K562 (cell line): ENCODE measurements around the gene CHN2. TPM values are rescaled to one million over a fixed set of nuclear protein-coding genes. Genes with fewer than 3 reads are reported as not detected.

Experiments
- ATAC-seq: fragments of 200-7000 bp; cut with Tn5 transposase; 3 replicates; pipeline ENCODE4 v1.9.1; 2020; ENCODE audit warnings: moderate library complexity
- BruUV-seq: library from RNA; stranded (reverse); fragments of 400-500 nt; replicated peaks from 2 replicates; lab custom pipeline; 2021; lab: Mats Ljungman, UMichigan
- CTCF ChIA-PET: fragments of 300-600 bp; formaldehyde crosslinking; extraction: SDS; loops from one replicate; lab custom pipeline; 2021; ENCODE audit warnings: low intra/inter-chr PET ratio; lab: Yijun Ruan, JAX
- POLR2A ChIA-PET: fragments of 300-600, 350-650 bp; sonication (Branson Sonifier 250); formaldehyde crosslinking; extraction: SDS; loops from one replicate; lab custom pipeline; 2021; ENCODE audit warnings: antibody characterized with exemption, inconsistent platforms; lab: Yijun Ruan, JAX
- DNase-seq, 4 experiments: peaks; one replicate each; pipeline versions ENCODE4 v3.0.0 to v3.0.0-alpha.2; 2011 to 2018; ENCODE audit warnings: low spot score in 3 of 4, mixed read lengths in 3 of 4; ENCODE audit errors: extremely low read depth in 1 of 4
- FAIRE-seq: peaks from 2 replicates; lab custom pipeline; 2011; peaks lifted over from hg19 to GRCh38; lab: Jason Lieb, UNC
- H2AFZ ChIP-seq: 2 replicates; pipeline ENCODE4 v1.6.0; 2011; ENCODE audit warnings: low read depth, low read length, control low read depth, inconsistent platforms
- H3K27ac ChIP-seq: fragments of 200-600 bp; 3 replicates; pipeline ENCODE4 v1.8.0; 2011; ENCODE audit warnings: low read depth, mild to moderate bottlenecking, control low read depth, inconsistent platforms, low read length, moderate library complexity, mixed read lengths; ENCODE audit errors: extremely low read depth
- H3K27me3 ChIP-seq, 2 experiments: fragments of 300-600 bp in 1 of 2; 2 replicates in 1 of 2; 3 replicates in 1 of 2; pipeline versions ENCODE4 v1.6.0 to v1.8.0; 2011; ENCODE audit warnings: inconsistent platforms in 2 of 2, low read length in 2 of 2, mild to moderate bottlenecking in 1 of 2, mixed read lengths in 1 of 2, moderate library complexity in 1 of 2; ENCODE audit not compliant: control insufficient read depth in 2 of 2, insufficient read depth in 2 of 2
- H3K36me3 ChIP-seq: fragments of 300-600 bp; 3 replicates; pipeline ENCODE4 v1.8.0; 2011; ENCODE audit warnings: mild to moderate bottlenecking, low read length, inconsistent platforms; ENCODE audit not compliant: control insufficient read depth, insufficient read depth
- H3K4me1 ChIP-seq, 2 experiments: fragments of 200-600 bp in 1 of 2; replicated peaks in 1 of 2; 2 replicates in 1 of 2; 3 replicates in 1 of 2; pipeline versions ENCODE4 v1.5.1 to v1.8.0; 2011; ENCODE audit warnings: inconsistent platforms in 2 of 2, low read length in 2 of 2, mild to moderate bottlenecking in 1 of 2, mixed read lengths in 1 of 2, moderate library complexity in 1 of 2; ENCODE audit not compliant: control insufficient read depth in 2 of 2, insufficient read depth in 2 of 2
- H3K4me2 ChIP-seq: 2 replicates; pipeline ENCODE4 v1.6.1; 2011; ENCODE audit warnings: low read length, control low read depth, inconsistent platforms, mixed read lengths; ENCODE audit not compliant: insufficient read depth
- H3K4me3 ChIP-seq: fragments of 200-600 bp; sonication (generic), shearing (Covaris generic); 2 replicates; pipeline ENCODE4 v1.5.1; 2016; ENCODE audit warnings: control low read depth, inconsistent platforms
- H3K79me2 ChIP-seq: fragments of 200-600 bp; 3 replicates; pipeline ENCODE4 v1.8.0; 2011; ENCODE audit warnings: low read length, inconsistent platforms; ENCODE audit not compliant: control insufficient read depth, insufficient read depth
- H3K9ac ChIP-seq, 2 experiments: 2 replicates each; pipeline versions ENCODE4 v1.6.0 to v1.6.1; 2011; ENCODE audit warnings: low read depth in 2 of 2, low read length in 2 of 2, control low read depth in 1 of 2, inconsistent platforms in 1 of 2, mild to moderate bottlenecking in 1 of 2, mixed read lengths in 1 of 2; ENCODE audit not compliant: insufficient read depth in 1 of 2
- H3K9me1 ChIP-seq: one replicate; pipeline ENCODE4 v1.6.0; 2011; ENCODE audit warnings: inconsistent platforms, mild to moderate bottlenecking, low read length, moderate library complexity; ENCODE audit not compliant: control insufficient read depth, insufficient read depth
- H3K9me3 ChIP-seq: replicated peaks from 2 replicates; pipeline ENCODE4 v1.5.1; 2011; ENCODE audit warnings: low read depth, low read length, inconsistent platforms; ENCODE audit not compliant: control insufficient read depth, insufficient read depth
- H4K20me1 ChIP-seq: replicated peaks from 2 replicates; pipeline ENCODE4 v1.6.1; 2011; ENCODE audit warnings: low read length, inconsistent platforms, mixed read lengths; ENCODE audit not compliant: control insufficient read depth, insufficient read depth
- BRF1 ChIP-seq: IDR thresholded peaks from 3 replicates; pipeline ENCODE4 v1.6.1; 2011; ENCODE audit warnings: borderline replicate concordance, mild to moderate bottlenecking; ENCODE audit not compliant: insufficient read length; ENCODE audit errors: extremely low read depth
- CEBPG ChIP-seq, 3 experiments: fragments of 200-800 bp in 1 of 3; sonication (Bioruptor generic) in 1 of 3; sonication (generic) in 1 of 3; formaldehyde crosslinking in 1 of 3; IDR thresholded peaks in 2 of 3; conservative IDR thresholded peaks in 1 of 3; 2 replicates each; pipeline versions ENCODE4 v1.6.1 to v1.8.0; 2016 to 2022; ENCODE audit warnings: missing compliant biosample characterization in 2 of 3, missing genetic modification characterization in 2 of 3, mild to moderate bottlenecking in 1 of 3, missing genetic modification reagents in 1 of 3
- GABPA ChIP-seq: fragments of 200-800 bp; sonication (Bioruptor generic); conservative IDR thresholded peaks from 2 replicates; pipeline ENCODE4 v1.6.1; 2016; ENCODE audit warnings: low read depth, missing genetic modification characterization, missing compliant biosample characterization
- GTF2A2 ChIP-seq: IDR thresholded peaks from 2 replicates; pipeline ENCODE4 v1.6.1; 2016; ENCODE audit warnings: mild to moderate bottlenecking, missing genetic modification characterization, missing compliant biosample characterization
- HMGXB4 ChIP-seq: sonication (generic); formaldehyde crosslinking; IDR thresholded peaks from 2 replicates; pipeline ENCODE4 v1.8.1; 2023; ENCODE audit warnings: mild to moderate bottlenecking, missing genetic modification reagents
- ILK ChIP-seq: fragments of 450-650 bp; IDR thresholded peaks from 2 replicates; pipeline ENCODE4 v1.6.1; 2016; ENCODE audit warnings: missing genetic modification characterization, low read depth, mild to moderate bottlenecking, missing compliant biosample characterization, moderate library complexity, borderline replicate concordance
- POLR2G ChIP-seq: fragments of 200-400 bp; formaldehyde crosslinking; IDR thresholded peaks from 2 replicates; pipeline ENCODE4 v1.6.1; 2017; ENCODE audit warnings: low read depth, mild to moderate bottlenecking, antibody characterized with exemption, low read length, moderate library complexity
- SPI1 ChIP-seq: IDR thresholded peaks from 2 replicates; pipeline ENCODE4 v1.6.1; 2011; ENCODE audit warnings: low read depth, low read length, control low read depth, borderline replicate concordance
- TAF1 ChIP-seq: IDR thresholded peaks from 2 replicates; pipeline ENCODE4 v1.6.1; 2011; ENCODE audit warnings: mild to moderate bottlenecking, low read length, moderate library complexity; ENCODE audit not compliant: insufficient read depth, control insufficient read depth, severe bottlenecking; ENCODE audit errors: extremely low read depth
- U2AF2 ChIP-seq: fragments of 200-400 bp; formaldehyde crosslinking; optimal IDR thresholded peaks from 2 replicates; pipeline ENCODE3; 2017; ENCODE audit warnings: low read depth, mild to moderate bottlenecking, low read length
- XRCC3 ChIP-seq: fragments of 450-650 bp; IDR thresholded peaks from 2 replicates; pipeline ENCODE4 v1.6.1; 2017; ENCODE audit warnings: mild to moderate bottlenecking, moderate library complexity
- ZNF696 ChIP-seq: fragments of 250-450 bp; sonication (Bioruptor Pico); conservative IDR thresholded peaks from 2 replicates; pipeline ENCODE4 v1.4.0; 2020; ENCODE audit warnings: mild to moderate bottlenecking, moderate library complexity
- WGBS: fragments of 100-300 bp; shearing (Covaris generic); methylation state at CpG from one replicate; pipeline ENCODE4 v1.1.6; 2016; ENCODE audit warnings: low coverage, mixed read lengths; ENCODE audit not compliant: insufficient coverage; ENCODE audit errors: missing lambda C conversion rate; 5-methylcytosine and 5-hydroxymethylcytosine counted together
- in situ Hi-C: fragments of 300-500 bp; cut with MboI; formaldehyde crosslinking; loops from 4 replicates; pipeline ENCODE4 v1.15.0; 2018; ENCODE audit warnings: inconsistent platforms, mixed read lengths
- intact Hi-C: fragments of 100-400 bp; cut with micrococcal nuclease; formaldehyde crosslinking; loops from 2 replicates; pipeline ENCODE4 v1.14.2; 2022
- polyA plus RNA-seq, 8 experiments: library from polyadenylated mRNA; depleted of rRNA in 4 of 8; stranded (reverse) in 5 of 8; unstranded in 3 of 8; fragments of >200 nt; fragmentation: Nextera tagmentation in 2 of 8; fragmentation: Illumina TruSeq in 1 of 8; extraction: Ambion mirVana in 2 of 8; extraction: Trizol in 1 of 8; gene quantifications; 2 replicates each; pipeline versions ENCODE4 v1.2.1 to v1.2.3, GENCODE V29; 2011 to 2014; ENCODE audit warnings: inconsistent platforms in 1 of 8, missing spikeins in 1 of 8
- total RNA-seq, 7 experiments: library from RNA; depleted of rRNA in 6 of 7; stranded (reverse); fragments of >200 nt in 6 of 7; fragmentation: Illumina TruSeq in 2 of 7; extraction: Trizol in 2 of 7; gene quantifications; 2 replicates each; pipeline versions ENCODE4 v1.2.1 to v1.2.3, GENCODE V29; 2011 to 2021; ENCODE audit warnings: low replicate concordance in 1 of 7
- TF ChIP-seq, protein P1 (sequence below): fragments of 150-350 bp; IDR thresholded peaks from 2 replicates; pipeline ENCODE4 v1.6.1; 2014; ENCODE audit warnings: low read depth, mild to moderate bottlenecking, low read length, borderline replicate concordance
- TF ChIP-seq, protein P2 (sequence below): sonication (generic); formaldehyde crosslinking; IDR thresholded peaks from 2 replicates; pipeline ENCODE4 v1.8.0; 2023; ENCODE audit warnings: mild to moderate bottlenecking, missing genetic modification reagents

Gene CHN2
- total and polyA plus RNA-seq, 9 of the 15 experiments (the other 6 are each of a cell fraction or from before 2014, with no cell fraction given) = 0.12 to 2.1 (median 0.31) TPM; not detected in 1

DNA sequence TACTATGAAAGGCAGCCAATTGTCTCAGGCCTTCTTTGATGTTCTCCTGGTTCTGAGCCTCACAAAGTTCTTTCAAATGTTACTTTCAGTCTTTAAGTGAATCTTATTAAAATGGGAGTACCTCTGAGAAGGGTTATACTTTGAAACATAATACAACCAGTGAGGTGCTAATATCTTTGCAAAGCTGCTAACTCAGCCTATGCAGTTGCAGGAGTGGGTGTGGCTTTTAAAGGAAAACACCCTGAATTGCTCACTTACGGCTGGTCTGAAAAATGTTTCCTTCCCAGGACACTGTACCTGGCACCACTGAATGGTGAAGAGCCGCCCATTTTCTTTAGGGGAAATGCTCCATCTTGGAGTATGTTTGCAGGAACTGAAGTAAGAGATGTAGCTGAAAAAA lies 130.9 kb downstream of the CHN2 start (continued):
- TF ChIP-seq, protein P1, sequence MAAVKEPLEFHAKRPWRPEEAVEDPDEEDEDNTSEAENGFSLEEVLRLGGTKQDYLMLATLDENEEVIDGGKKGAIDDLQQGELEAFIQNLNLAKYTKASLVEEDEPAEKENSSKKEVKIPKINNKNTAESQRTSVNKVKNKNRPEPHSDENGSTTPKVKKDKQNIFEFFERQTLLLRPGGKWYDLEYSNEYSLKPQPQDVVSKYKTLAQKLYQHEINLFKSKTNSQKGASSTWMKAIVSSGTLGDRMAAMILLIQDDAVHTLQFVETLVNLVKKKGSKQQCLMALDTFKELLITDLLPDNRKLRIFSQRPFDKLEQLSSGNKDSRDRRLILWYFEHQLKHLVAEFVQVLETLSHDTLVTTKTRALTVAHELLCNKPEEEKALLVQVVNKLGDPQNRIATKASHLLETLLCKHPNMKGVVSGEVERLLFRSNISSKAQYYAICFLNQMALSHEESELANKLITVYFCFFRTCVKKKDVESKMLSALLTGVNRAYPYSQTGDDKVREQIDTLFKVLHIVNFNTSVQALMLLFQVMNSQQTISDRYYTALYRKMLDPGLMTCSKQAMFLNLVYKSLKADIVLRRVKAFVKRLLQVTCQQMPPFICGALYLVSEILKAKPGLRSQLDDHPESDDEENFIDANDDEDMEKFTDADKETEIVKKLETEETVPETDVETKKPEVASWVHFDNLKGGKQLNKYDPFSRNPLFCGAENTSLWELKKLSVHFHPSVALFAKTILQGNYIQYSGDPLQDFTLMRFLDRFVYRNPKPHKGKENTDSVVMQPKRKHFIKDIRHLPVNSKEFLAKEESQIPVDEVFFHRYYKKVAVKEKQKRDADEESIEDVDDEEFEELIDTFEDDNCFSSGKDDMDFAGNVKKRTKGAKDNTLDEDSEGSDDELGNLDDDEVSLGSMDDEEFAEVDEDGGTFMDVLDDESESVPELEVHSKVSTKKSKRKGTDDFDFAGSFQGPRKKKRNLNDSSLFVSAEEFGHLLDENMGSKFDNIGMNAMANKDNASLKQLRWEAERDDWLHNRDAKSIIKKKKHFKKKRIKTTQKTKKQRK = no peak
- TF ChIP-seq XRCC3 (no peak), POLR2G (no peak), ILK (no peak)
- TF ChIP-seq, protein P2, sequence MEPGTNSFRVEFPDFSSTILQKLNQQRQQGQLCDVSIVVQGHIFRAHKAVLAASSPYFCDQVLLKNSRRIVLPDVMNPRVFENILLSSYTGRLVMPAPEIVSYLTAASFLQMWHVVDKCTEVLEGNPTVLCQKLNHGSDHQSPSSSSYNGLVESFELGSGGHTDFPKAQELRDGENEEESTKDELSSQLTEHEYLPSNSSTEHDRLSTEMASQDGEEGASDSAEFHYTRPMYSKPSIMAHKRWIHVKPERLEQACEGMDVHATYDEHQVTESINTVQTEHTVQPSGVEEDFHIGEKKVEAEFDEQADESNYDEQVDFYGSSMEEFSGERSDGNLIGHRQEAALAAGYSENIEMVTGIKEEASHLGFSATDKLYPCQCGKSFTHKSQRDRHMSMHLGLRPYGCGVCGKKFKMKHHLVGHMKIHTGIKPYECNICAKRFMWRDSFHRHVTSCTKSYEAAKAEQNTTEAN (CRISPR knock-in tag) = no peak

- no peaks in the 10 kb centered on the region for H3K36me3 ChIP-seq
- no peak overlapping the region for H3K4me3 ChIP-seq
- H3K79me2 ChIP-seq = no peaks in the 10 kb centered on the region
- H3K27me3 ChIP-seq = peaks cover 5% of the 10 kb centered on the region in 2 experiments; a peak in 4 of 5 replicates
- no peaks in the 10 kb centered on the region for H3K4me1 ChIP-seq
- FAIRE-seq (no peak), ATAC-seq (no peak), DNase-seq (no peak)
- ChIA-PET CTCF (no interaction called here), POLR2A (interaction anchor here (0.9 to 1.2 kb wide), 2 partner anchors 31 to 63 kb away, joined by 3 read pairs; no protein-coding TSS in a partner anchor)
- 0% methylated on average over 1 of the region's 1 CpG for WGBS
- no peaks in the 10 kb centered on the region for H3K9me3 ChIP-seq
- H3K9me1 ChIP-seq = no peaks in the 10 kb centered on the region
- no peak overlapping the region for H2AFZ ChIP-seq
- in situ Hi-C loops = no loop called here
- intact Hi-C loops = no loop called here
- no peak overlapping the region for H3K4me2 ChIP-seq
- no peak overlapping the region for H3K9ac ChIP-seq
- H3K27ac ChIP-seq = no peak overlapping the region
- BruUV-seq = no TSS peak
- H4K20me1 ChIP-seq = no peaks in the 10 kb centered on the region
- no peak for TF ChIP-seq TAF1
- TF ChIP-seq U2AF2 = no peak
- TF ChIP-seq CEBPG (CRISPR knock-in tag; IDR thresholded peaks at IDR 0.05) = no peak
- no peak for TF ChIP-seq CEBPG (tag; conservative IDR thresholded peaks at IDR 0.05 in 1 of 2, IDR thresholded peaks at IDR 0.05 in 1 of 2)
- no peak for TF ChIP-seq ZNF696 (CRISPR knock-in tag)
- no peak for TF ChIP-seq BRF1
- no peak for TF ChIP-seq HMGXB4 (CRISPR knock-in tag)
- no peak for TF ChIP-seq GABPA
- no peak for TF ChIP-seq SPI1
- no peak for TF ChIP-seq GTF2A2 (tag)
These were observed 132.3 kb downstream of the CHN2 start for GRCh38 chr7:29326864-29327263.
